Lower leg skin (tissue), 4 donors: ENCODE data around the gene OR2B2. TPM values are rescaled to one million over a fixed set of nuclear protein-coding genes. Genes with fewer than 3 reads are reported as not detected.

Source experiments
- DNase-seq, 2 donors: peaks; one replicate each; pipeline ENCODE4 v3.0.0-alpha.2; 2019; ENCODE audit warnings: low spot score in 2 of 2
- H3K4me3 ChIP-seq: fragments of 200-600 bp; sonication (generic); 2 replicates; pipeline ENCODE4 v1.5.1; 2017; ENCODE audit warnings: mild to moderate bottlenecking, low read depth; ENCODE audit not compliant: poor library complexity, severe bottlenecking
- POLR2A ChIP-seq, 2 donors: fragments of 450-650 bp; IDR thresholded peaks; one replicate each; pipeline ENCODE4 v1.6.1; 2016 to 2017; ENCODE audit warnings: antibody characterized with exemption in 2 of 2, mild to moderate bottlenecking in 1 of 2, moderate library complexity in 1 of 2
- WGBS, 2 donors: methylation state at CpG; one replicate each; pipeline ENCODE4 v1.1.5; 2018; 5-methylcytosine and 5-hydroxymethylcytosine counted together
- intact Hi-C: fragments of 100-400 bp; cut with DNase I; formaldehyde crosslinking; loops from one replicate; pipeline ENCODE4 v1.15.0; 2023; ENCODE audit warnings: low total_unique reads
- total RNA-seq, 4 donors: library from RNA; depleted of rRNA; stranded (reverse); fragments of >200 nt; gene quantifications; one replicate each; pipeline ENCODE4 v1.1.0, GENCODE V29; 2016
- TF ChIP-seq, protein P1 (sequence below), 3 donors: fragments of 450-650 bp; IDR thresholded peaks; one replicate each; pipeline ENCODE4 v1.5.1; 2016; ENCODE audit warnings: antibody characterized with exemption in 3 of 3, mild to moderate bottlenecking in 3 of 3, moderate library complexity in 2 of 3

OR2B2 gene
- total RNA-seq, 4 donors from 2014 or later: not detected

DNA sequence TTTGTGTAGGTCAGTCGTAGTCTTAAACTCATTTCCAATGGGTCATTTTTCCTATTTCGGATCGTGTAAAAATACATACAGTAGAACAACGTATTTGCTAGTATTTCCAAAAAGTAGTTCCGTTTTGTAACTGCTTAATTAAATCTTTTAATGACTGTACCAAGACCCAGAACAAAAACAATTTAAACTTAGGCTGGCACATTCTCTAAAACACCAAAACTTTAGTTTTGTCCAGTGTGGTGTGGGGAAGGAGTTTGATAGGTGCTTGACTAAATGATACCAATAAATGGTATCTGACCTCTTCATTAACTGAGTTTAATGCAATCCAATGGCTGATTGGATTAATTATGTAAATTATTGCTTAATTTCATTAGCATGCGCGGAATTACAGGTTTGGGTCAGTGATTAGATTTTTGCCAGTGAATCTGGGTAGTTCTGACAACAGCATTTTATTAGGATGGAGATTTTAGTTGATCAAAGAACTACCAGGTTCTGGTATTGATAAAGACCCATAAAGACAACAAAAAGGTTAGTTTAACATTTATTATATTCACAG lies 20.8 kb downstream of the OR2B2 start:
- intact Hi-C loops: loop anchor here (10.0 kb wide), 1 partner anchor 77 kb away; a partner anchor contains a TSS
- H3K4me3 ChIP-seq: no peak overlapping the region

DNA sequence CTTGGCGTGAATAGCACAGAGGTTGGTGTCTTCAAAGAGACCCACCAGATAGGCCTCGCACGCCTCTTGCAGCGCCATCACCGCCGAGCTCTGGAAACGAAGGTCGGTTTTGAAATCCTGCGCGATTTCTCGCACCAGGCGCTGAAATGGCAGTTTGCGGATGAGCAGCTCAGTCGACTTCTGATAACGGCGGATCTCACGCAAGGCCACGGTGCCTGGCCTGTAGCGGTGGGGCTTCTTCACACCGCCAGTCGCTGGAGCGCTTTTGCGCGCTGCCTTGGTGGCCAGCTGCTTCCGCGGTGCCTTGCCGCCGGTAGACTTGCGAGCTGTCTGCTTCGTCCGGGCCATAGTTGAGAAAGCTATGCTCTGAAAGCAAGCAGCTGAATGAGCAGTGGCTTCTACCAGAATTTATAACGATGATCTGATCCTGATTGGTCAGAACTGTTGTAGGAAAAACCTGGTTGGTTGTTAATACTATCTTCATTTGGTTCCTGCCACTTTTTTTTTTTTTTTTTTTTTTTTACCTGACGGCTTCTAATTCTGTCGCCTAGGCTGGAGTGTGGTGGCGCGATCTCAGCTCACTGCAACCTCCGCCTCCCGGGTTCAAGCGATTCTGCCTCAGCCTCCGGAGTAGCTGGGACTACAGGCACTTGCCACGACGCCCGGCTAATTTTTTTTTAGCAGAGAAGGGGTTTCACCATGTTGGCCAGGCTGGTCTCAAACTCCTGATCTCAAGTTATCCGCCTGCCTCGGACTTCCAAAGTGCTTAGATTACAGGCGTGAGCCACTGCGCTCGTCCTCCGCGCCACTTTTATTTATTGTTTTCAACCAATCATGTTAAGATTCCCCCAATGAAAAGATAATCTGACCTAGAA lies 21.5 kb downstream of the OR2B2 start:
- H3K4me3 ChIP-seq: peak overlapping the region; percentile 11
- peak; percentile 54 to 88 for DNase-seq
- 3% methylated on average over 43 to 50 of the region's 50 CpGs for WGBS, 2 donors
- intact Hi-C loops: loop anchor here (10.0 kb wide), 1 partner anchor 76 kb away; a partner anchor contains a TSS
- TF ChIP-seq, protein P1, sequence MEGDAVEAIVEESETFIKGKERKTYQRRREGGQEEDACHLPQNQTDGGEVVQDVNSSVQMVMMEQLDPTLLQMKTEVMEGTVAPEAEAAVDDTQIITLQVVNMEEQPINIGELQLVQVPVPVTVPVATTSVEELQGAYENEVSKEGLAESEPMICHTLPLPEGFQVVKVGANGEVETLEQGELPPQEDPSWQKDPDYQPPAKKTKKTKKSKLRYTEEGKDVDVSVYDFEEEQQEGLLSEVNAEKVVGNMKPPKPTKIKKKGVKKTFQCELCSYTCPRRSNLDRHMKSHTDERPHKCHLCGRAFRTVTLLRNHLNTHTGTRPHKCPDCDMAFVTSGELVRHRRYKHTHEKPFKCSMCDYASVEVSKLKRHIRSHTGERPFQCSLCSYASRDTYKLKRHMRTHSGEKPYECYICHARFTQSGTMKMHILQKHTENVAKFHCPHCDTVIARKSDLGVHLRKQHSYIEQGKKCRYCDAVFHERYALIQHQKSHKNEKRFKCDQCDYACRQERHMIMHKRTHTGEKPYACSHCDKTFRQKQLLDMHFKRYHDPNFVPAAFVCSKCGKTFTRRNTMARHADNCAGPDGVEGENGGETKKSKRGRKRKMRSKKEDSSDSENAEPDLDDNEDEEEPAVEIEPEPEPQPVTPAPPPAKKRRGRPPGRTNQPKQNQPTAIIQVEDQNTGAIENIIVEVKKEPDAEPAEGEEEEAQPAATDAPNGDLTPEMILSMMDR (IDR thresholded peaks at IDR 0.05): no peak
- no peak for TF ChIP-seq POLR2A (IDR thresholded peaks at IDR 0.05)

More for the DNA sequence above, 20.8 kb downstream of the OR2B2 start:
- TF ChIP-seq, protein P1 (IDR thresholded peaks at IDR 0.05): no peak
- TF ChIP-seq POLR2A (IDR thresholded peaks at IDR 0.05): no peak
- no peak for DNase-seq
- 49 to 50% methylated on average over 7 of the region's 7 CpGs for WGBS, 2 donors

- DNase-seq: peak in 1 of 2 donors; percentile 65
- no peak for TF ChIP-seq POLR2A (IDR thresholded peaks at IDR 0.05)
- TF ChIP-seq, protein P1 (IDR thresholded peaks at IDR 0.05): no peak
- WGBS, 2 donors: 31 to 34% methylated on average over 19 of the region's 19 CpGs
- peak overlapping the region; percentile 11 for H3K4me3 ChIP-seq
- intact Hi-C loops: loop anchor here (10.0 kb wide), 1 partner anchor 75 kb away; a partner anchor contains a TSS
Measured at GRCh38 chr6:27889628-27890444, 22.4 kb downstream of the OR2B2 start.

DNA sequence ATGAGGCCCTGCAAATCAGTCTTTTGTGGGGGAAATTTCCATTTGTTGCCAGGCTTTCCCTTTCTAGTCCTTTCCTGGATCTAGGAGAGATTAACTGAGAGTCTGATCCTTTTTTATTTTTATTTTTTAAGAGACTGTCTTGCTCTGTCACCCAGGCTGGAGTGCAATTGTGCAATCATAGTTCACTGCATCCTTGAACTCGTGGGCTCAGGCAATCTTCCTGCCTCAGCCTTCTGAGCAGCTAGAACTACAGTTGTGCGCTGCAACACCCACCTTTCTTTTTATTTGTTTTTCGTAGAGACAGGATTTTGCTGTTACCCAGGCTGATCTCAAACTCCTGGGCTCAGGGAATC lies 22.9 kb downstream of the OR2B2 start:
- no peak overlapping the region for H3K4me3 ChIP-seq
- WGBS, 2 donors: 69 to 84% methylated on average over 3 of the region's 3 CpGs
- no peak for TF ChIP-seq POLR2A (IDR thresholded peaks at IDR 0.05)
- TF ChIP-seq, protein P1 (IDR thresholded peaks at IDR 0.05): no peak
- intact Hi-C loops: no loop called here
- DNase-seq: no peak

- intact Hi-C loops: no loop called here
- 83 to 88% methylated on average over 2 of the region's 2 CpGs for WGBS, 2 donors
- TF ChIP-seq, protein P1 (IDR thresholded peaks at IDR 0.05): no peak
- no peak for TF ChIP-seq POLR2A (IDR thresholded peaks at IDR 0.05)
- DNase-seq: no peak
- no peak overlapping the region for H3K4me3 ChIP-seq
Measured at GRCh38 chr6:27888566-27888965, 23.6 kb downstream of the OR2B2 start.
